DND-41 (cell line): Measurements from ENCODE around the gene TNFSF12.

Source experiments
- ATAC-seq: fragments of 200-7000 bp; cut with Tn5 transposase; 3 replicates; pipeline ENCODE4 v1.9.1; 2021; ENCODE audit warnings: low read depth; ENCODE audit not compliant: insufficient read depth
- DNase-seq: peaks from one replicate; pipeline ENCODE4 v3.0.0-alpha.2; 2020
- H2AFZ ChIP-seq: 2 replicates; pipeline ENCODE4 v1.6.0; 2012; ENCODE audit warnings: low read depth, low read length
- H3K27ac ChIP-seq: 2 replicates; pipeline ENCODE4 v1.5.1; 2012; ENCODE audit warnings: low read length, inconsistent platforms
- H3K27me3 ChIP-seq: fragments of 200-600 bp; sonication (generic); 2 replicates; pipeline ENCODE4 v1.6.0; 2012; ENCODE audit warnings: low read length, mild to moderate bottlenecking, inconsistent platforms; ENCODE audit not compliant: insufficient read depth, poor library complexity
- H3K36me3 ChIP-seq: 2 replicates; pipeline ENCODE4 v1.5.1; 2012; ENCODE audit warnings: low read length, inconsistent platforms; ENCODE audit not compliant: insufficient read depth
- H3K4me1 ChIP-seq: 2 replicates; pipeline ENCODE4 v1.5.1; 2012; ENCODE audit warnings: mild to moderate bottlenecking, low read length; ENCODE audit not compliant: insufficient read depth
- H3K4me2 ChIP-seq: 2 replicates; pipeline ENCODE4 v1.6.0; 2012; ENCODE audit warnings: mild to moderate bottlenecking, moderate library complexity, low read length, inconsistent platforms; ENCODE audit not compliant: insufficient read depth
- H3K4me3 ChIP-seq, 2 experiments: fragments of 200-600 bp in 1 of 2; shearing (Covaris generic) in 1 of 2; 2 replicates each; pipeline ENCODE4 v1.5.1; 2012 to 2016; ENCODE audit warnings: inconsistent platforms in 2 of 2, low read length in 2 of 2, mild to moderate bottlenecking in 2 of 2, low read depth in 1 of 2, moderate library complexity in 1 of 2
- H3K79me2 ChIP-seq: 2 replicates; pipeline ENCODE4 v1.6.0; 2012; ENCODE audit warnings: low read length, inconsistent platforms; ENCODE audit not compliant: insufficient read depth
- H3K9ac ChIP-seq: 2 replicates; pipeline ENCODE4 v1.6.0; 2012; ENCODE audit warnings: low read depth, mild to moderate bottlenecking, inconsistent platforms, low read length, moderate library complexity
- H3K9me3 ChIP-seq: 2 replicates; pipeline ENCODE4 v1.5.1; 2012; ENCODE audit warnings: low read length, moderate library complexity, mild to moderate bottlenecking, inconsistent platforms; ENCODE audit not compliant: insufficient read depth, severe bottlenecking
- H4K20me1 ChIP-seq: 2 replicates; pipeline ENCODE4 v1.6.0; 2012; ENCODE audit warnings: low read length; ENCODE audit not compliant: insufficient read depth
- EZH2 ChIP-seq: IDR thresholded peaks from 3 replicates; pipeline ENCODE4 v1.6.1; 2012; ENCODE audit warnings: borderline replicate concordance, low read depth, mild to moderate bottlenecking, moderate library complexity, low read length, inconsistent platforms; ENCODE audit not compliant: severe bottlenecking
- TF ChIP-seq, protein P1 (sequence below): IDR thresholded peaks from 2 replicates; pipeline ENCODE4 v1.5.1; 2012; ENCODE audit warnings: borderline replicate concordance, low read length, moderate library complexity, mild to moderate bottlenecking; ENCODE audit not compliant: poor library complexity, severe bottlenecking; ENCODE audit errors: extremely low read depth

The TNFSF12 gene

GRCh38 chr17:7561028-7561575 lies 12.2 kb downstream of the TNFSF12 start:
- peaks cover 16% of the 10 kb centered on the region; the same call in 1 of the 2 replicates for H4K20me1 ChIP-seq
- DNase-seq (peak; percentile 83), ATAC-seq (peak; percentile 70)
- H3K9ac ChIP-seq: peak overlapping the region; percentile 91
- peak overlapping the region; percentile 88 for H2AFZ ChIP-seq
- peak overlapping the region; percentile 44 to 79 for H3K4me3 ChIP-seq
- TF ChIP-seq, protein P1, sequence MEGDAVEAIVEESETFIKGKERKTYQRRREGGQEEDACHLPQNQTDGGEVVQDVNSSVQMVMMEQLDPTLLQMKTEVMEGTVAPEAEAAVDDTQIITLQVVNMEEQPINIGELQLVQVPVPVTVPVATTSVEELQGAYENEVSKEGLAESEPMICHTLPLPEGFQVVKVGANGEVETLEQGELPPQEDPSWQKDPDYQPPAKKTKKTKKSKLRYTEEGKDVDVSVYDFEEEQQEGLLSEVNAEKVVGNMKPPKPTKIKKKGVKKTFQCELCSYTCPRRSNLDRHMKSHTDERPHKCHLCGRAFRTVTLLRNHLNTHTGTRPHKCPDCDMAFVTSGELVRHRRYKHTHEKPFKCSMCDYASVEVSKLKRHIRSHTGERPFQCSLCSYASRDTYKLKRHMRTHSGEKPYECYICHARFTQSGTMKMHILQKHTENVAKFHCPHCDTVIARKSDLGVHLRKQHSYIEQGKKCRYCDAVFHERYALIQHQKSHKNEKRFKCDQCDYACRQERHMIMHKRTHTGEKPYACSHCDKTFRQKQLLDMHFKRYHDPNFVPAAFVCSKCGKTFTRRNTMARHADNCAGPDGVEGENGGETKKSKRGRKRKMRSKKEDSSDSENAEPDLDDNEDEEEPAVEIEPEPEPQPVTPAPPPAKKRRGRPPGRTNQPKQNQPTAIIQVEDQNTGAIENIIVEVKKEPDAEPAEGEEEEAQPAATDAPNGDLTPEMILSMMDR: peak; percentile 91
- no peak for TF ChIP-seq EZH2
- no peaks in the 10 kb centered on the region for H3K9me3 ChIP-seq
- peak overlapping the region; percentile 90 for H3K4me2 ChIP-seq
- no peaks in the 10 kb centered on the region for H3K27me3 ChIP-seq
- H3K79me2 ChIP-seq: peaks cover 54% of the 10 kb centered on the region
- peaks cover 52% of the 10 kb centered on the region for H3K4me1 ChIP-seq
- peak overlapping the region; percentile 86 for H3K27ac ChIP-seq
- H3K36me3 ChIP-seq: peaks cover 35% of the 10 kb centered on the region

DNA sequence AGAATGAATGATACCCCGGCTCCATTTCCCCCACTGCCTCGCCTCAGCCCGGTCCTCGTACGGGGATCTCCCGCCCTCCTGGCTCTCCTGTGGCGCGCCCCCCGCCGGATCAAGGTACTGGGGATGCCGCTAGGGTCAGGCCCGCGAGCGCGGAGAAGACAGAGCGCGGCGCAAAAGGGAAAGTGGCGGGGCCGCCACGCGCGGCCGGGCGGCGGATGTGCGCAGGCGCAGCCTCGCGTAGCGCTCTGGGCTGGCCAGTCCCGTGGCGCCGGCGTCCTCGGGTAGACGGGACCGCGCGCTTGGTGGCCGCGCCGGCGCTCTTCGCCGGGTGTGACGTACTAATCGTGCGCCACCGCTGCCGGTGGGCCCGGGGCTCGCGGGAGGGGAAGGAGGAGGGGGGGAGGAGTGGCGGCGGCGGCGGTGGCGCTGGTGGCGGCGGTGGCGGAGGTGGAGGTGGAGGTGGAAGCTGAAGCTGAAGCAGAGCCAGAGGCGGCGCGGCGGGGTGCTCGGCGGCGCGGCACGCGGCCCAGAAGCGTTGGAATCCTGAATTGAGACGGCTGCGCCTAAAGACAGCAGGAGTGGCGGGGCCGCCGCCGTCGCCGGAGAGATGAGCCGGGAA lies 12.8 kb downstream of the TNFSF12 start, which contains the start of gene SENP3:
Gene SENP3, plus strand, starts transcription at position 331 of the 619 bp plus-strand sequence. CDS start 1,158 bp downstream, outside the sequence.
- peaks cover 16% of the 10 kb centered on the region; the same call in 1 of the 2 replicates for H4K20me1 ChIP-seq
- peak within 1 kb of the TSS; percentile 88 for H2AFZ ChIP-seq
- TF ChIP-seq, protein P1: no peak
- no peak for TF ChIP-seq EZH2

GRCh38 chr17:7562208-7562605 lies 13.3 kb downstream of the TNFSF12 start:
- Histone ChIP-seq H3K27ac (peak overlapping the region; percentile 43), H4K20me1 (peaks cover 16% of the 10 kb centered on the region; the same call in 1 of the 2 replicates), H3K27me3 (no peaks in the 10 kb centered on the region), H3K79me2 (peaks cover 62% of the 10 kb centered on the region), H2AFZ (peak overlapping the region; percentile 88), H3K4me3 (peak overlapping the region; percentile 44 to 79; a peak in 3 of 4 replicates), H3K36me3 (peaks cover 43% of the 10 kb centered on the region), H3K9me3 (no peaks in the 10 kb centered on the region), H3K4me2 (peak overlapping the region; percentile 84), H3K4me1 (peaks cover 52% of the 10 kb centered on the region), H3K9ac (peak overlapping the region; percentile 91)
- TF ChIP-seq, protein P1: no peak
- no peak for TF ChIP-seq EZH2
- DNase-seq: no peak
- ATAC-seq: peak; percentile 11

More for the DNA sequence above, 12.8 kb downstream of the TNFSF12 start, which contains the start of gene SENP3:
- DNase-seq (peak; percentile 89), ATAC-seq (peak; percentile 88)
- Histone ChIP-seq H3K27me3 (no peaks in the 10 kb centered on the region), H3K36me3 (peaks cover 38% of the 10 kb centered on the region), H3K4me3 (peak within 1 kb of the TSS; percentile 44 to 79), H3K27ac (peak within 1 kb of the TSS; percentile 86), H3K9ac (peak within 1 kb of the TSS; percentile 91), H3K4me1 (peaks cover 52% of the 10 kb centered on the region), H3K4me2 (peak within 1 kb of the TSS; percentile 90), H3K79me2 (peaks cover 57% of the 10 kb centered on the region), H3K9me3 (no peaks in the 10 kb centered on the region)
